Glomerular visceral epithelial cell (primary cell): ENCODE results near the gene SMIM41.
"Not testable (repeated sequence)": the region's sequence is repeated elsewhere in the genome, so short reads cannot be mapped to it uniquely, and the experiment has no call there.

Source experiments
- DNase-seq: peaks from one replicate; pipeline ENCODE4 v3.0.0-alpha.2; 2016; ENCODE audit errors: extremely low spot score

The SMIM41 gene

DNA sequence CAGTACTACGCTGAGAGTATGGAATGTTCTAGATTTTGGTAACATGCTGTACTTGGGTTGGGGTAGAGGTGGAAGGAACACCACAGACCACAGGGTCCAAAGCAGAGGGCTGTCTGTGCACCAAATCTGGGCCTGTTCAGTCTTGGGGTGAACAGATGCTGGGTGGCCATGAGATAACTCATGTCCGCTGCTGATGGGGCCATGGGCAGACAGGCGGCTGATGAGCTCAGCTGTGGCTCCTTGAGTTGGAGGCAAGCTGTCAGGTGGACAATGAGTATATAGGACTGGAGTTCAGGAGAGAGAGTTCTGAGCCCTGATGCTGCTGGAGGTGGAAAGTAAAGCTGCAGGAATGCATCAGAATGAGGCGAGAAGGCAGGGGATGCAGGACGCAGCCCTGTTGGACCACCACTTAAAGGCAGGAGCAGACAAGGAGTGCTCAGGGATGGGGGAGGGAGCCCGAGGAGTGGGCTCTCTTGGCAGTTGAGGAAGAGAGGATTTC, 6.2 kb downstream of the SMIM41 start:
- no peak for DNase-seq

DNA sequence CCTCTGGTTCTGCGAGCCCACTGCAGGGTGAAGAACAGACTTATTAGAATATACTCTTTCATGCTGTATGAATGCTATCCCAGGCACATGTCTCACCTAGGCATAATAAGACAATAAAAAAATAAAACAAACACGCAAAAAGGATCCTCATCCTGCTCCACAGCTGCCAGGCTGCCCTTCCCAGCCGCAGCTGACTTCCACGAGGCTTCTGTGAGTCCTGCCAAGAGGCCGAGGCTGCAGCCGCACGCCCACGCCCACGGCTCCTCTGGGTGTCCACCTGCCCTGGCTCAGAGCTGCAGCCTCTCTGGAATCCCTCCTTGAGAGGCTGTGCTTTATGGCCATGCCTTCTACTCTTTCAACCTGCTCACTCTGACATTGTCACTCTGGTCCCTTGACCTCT, 6.9 kb downstream of the SMIM41 start:
- DNase-seq, result no peak

DNA sequence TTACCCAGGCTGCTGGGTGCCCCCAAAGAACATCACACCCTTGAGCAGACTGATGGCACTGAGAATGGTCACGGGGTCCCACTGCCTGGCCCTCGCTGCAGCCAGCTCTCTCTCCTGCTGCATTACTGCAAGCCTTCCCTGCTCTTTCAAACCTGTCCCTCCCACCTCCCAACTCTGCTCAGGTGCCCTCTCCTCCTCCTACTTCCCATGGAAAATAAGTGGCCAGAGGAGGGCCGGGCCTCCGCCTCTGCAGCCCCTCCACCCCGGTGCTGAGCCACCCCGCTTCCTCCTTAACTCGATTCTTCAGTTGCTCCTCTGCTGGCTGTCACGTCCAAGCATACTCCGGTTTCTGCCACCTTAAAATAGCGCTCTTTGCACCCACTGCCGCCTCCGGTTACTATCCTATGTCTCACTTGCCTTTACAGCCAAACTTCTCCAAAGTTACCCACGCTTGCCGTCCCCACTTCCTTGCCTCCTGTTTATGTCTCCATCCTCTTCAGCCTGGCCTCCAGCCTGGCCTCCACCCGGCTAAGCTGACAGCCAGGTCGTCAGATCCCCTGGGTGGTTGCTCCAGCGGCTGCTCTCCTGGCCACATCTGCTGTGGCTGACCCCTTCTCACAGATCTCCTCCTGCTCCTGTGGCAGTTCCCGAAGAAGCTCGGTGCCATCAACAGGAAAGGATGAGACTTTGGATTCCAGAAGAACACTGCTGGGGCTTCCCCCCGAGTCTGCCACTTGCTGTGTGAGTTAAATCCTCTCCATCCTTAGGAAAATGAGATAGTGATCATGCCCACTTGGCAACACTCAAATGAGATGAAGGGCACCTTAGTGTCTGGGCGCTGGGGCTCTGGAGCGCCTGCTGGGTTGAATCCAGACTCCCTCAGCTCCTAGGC, 7.7 kb downstream of the SMIM41 start:
- DNase-seq, result no peak

DNA sequence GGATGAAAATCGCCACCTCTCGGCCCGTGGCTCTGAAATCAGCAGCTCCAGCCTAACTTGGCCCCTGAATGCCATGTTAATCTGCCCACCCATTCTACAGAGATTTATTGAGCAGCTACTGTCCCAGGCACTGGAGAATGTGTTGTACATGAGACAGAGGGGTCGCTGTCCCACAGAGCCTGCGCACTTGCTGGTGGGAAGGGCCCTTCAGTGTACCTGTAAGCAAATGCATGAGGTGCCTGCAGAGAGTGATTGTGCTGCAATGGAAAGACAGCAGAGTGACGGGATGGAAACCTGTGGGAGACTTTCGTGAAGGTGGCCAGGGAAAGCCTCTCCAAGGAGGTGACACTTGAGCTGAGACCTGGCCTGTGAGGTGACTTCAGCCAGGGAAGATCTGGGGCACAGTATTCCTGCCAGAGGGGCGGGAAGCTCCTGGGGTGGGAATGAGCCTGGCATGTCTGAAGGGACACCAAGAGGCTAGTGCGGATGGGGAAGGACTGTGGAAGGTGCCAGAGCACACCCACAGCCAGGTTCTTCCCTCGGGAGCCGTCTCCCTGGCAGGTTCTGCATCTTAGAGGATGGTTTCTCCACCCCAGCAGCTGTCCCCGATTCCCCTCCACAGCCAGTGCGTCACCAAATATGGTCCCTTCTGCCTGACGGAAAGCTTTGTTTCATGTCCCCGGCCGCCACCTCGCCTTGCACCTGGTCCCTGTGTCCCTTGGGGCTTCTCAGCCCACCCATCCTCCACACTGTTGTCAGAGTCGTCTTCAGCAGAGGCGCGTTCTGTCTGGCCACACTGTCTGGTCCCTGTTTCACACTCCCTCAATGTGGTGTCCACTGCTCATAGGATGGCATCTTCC, 8.7 kb downstream of the SMIM41 start:
- no peak for DNase-seq

DNA sequence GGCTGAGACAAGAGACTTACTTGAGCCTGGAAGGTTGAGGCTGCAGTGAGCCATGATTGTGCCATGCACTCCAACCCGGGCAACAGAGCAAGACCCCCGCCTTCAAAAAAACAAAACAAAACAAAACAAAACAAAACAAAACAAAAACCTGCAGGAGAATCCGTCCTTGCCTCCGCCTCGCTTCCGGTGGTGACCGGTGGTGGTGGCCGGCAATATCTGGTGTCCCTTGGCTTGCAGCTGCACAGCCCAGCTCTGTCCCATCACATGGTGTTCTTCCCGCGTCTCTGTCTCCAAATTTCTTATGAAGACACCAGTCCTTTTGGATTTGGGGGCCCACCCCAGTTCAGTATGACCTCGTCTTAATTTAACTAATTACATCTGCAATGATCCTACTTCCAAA, 10.0 kb downstream of the SMIM41 start:
- DNase-seq, result no peak

DNA sequence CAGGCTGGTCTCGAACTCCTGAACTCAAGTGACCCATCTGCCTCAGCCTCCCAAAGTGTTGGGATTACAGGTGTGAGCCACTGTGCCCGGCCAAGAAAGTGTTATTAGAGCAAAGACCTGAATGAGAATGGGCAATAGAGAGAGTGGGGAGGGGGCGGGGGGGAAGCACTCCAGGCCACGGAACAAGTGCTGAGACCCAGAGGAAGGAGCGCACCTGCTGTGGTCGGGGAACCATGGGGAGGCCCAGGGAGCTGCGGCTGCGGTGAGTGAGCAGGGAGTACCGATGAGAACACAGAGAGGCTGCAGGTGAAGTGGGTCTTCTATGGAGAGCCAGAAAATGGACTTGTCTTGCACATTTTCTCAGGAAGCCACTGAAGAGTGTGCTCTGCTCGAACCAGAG, 10.8 kb downstream of the SMIM41 start:
- no peak for DNase-seq

DNA sequence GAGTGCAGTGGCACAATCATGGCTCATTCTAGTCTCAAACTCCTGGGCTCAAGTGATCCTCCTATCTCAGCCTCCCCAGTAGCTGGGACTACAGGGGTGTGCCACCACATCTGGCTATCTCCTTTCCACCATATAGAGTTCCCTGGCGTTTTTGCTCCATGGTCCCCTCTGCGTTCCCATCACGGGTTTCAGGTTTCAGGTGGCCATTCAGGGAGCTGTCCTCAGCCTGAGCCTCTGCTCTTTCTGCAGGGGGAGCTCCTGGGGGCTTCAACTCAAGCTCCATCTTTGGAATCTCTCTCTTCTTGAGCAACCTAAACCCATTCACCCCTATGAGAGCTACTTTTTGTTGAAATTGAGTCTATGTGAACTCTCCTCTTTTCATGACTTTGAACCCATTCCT, 11.6 kb downstream of the SMIM41 start:
- no peak for DNase-seq

DNA sequence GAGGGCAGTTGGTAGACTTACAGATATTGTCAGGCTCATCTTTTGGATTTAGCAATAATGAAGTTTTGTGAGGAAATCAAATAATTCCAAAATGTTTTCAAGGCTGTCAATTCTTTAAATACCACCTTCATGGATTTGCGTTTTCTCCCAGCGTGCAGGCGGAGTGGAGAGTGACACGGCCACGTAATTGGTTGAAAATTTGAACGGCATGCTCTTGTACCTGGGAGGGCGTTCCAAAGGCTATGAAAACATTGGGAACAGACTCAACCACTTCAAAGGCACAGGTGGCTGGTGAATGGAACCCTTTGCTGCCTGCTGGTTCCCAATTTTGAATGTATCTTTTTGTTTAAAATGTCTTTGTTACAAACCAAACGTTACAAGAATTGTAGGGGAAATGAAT, 12.4 kb downstream of the SMIM41 start:
- DNase-seq, result no peak

DNA sequence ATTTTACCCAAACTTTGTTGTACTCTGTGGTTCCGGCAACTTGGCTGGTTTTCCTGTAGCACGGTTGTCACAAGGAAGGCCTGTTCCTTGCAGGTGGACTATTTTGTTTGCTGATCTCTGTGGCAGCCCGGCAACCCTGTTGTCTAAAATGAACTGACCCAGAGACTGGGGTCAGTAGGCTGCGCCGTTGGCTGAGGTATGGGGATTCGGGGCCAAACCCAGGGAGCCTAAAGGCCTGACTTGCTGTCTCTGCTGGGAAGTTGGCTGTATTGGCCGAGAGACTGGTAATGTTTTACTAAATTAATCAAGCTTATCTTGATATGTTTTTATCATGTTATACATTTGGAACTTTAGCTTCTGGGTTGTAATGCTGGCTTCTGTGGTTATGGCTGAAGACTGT, 13.8 kb downstream of the SMIM41 start:
- no peak for DNase-seq

DNA sequence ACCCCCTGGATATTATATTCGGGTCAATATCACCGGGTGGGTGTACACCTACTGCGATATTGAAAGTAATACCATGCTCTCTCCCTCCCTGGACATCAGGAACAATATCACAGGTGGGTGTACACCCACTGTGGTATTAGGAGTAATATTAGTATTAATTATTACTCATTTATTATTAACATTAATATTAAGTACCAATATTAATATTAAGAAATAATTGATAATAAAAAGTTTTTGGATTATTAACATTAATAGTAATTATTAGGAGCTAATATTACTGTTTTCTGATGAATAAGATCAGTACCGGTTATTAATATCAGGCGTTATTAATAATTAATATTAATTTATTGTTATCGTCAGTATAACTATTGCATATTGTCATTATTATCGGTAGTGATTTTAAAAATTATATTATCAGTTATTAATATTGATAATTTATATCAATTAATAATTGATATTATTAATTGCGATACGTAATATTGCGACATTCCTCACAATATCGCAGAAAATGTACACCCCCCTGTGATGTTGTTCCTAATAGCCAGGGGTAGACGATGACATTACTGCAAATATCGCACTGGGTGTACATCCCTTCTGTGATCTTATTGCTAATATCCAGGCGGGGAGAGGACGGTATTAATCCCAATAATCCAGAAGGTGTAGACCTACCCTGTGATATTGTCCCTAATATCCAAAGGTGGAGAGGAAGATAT, 17.0 kb downstream of the SMIM41 start:
- DNase-seq, result no peak

DNA sequence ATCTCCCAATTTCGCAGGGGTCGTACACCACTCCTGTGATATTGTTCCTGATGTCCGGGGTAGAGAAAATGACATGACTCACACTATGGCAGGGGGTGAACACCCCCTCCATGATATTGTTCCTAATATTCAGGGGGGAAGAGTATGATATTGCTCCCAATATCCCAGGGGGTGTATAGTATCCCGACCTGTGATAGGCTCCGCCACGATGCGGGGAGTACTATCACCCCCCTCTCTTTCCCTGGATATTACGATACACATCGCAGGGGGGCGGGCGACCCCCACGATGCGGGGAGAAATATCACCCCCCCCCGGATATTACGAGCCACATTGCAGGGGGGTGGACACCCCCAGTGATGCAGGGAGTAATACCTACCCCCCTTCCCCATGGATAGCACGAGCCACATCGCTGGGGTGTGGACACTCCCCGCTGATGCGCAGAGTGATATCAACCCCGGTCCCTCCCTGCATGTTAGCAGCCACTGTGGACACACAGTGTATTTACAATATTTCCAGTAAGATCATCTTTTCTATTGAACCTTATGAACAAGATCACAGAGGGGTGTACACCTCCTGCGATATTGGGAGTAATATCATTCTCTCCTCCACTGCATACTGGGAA, 17.7 kb downstream of the SMIM41 start:
- DNase-seq, result no peak

DNA sequence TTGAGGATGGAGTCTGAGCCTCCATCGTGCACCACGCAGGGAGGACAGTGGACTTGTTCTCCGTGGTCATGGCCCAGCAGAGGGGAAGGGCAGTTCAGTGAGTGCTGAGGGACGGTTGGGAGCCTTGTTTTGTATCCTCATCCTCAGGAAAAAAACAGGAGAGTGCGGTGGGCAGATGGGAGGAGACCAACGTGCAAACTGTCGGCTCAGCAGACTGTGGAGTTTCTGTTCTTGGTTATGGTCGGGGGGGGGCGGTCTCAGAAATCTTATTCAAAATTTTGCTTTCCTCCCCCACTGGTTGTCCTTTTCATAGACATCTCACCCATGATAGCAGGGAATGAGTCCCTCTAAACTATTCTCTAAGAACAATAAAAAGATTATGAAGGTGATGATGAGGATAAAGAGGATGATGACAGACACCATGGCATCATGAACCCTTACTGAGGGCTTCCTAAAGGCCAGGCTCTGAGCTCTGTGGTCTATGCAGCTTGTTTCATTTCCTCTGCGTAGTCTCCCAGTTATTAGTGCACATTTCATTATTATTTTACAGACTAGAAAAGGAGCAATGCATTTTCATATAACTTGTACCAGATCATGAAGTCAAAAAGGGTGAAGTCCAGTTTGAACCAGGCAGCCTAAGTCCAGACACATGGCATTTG, 25.1 kb downstream of the SMIM41 start:
- not testable (repeated sequence) for DNase-seq

DNA sequence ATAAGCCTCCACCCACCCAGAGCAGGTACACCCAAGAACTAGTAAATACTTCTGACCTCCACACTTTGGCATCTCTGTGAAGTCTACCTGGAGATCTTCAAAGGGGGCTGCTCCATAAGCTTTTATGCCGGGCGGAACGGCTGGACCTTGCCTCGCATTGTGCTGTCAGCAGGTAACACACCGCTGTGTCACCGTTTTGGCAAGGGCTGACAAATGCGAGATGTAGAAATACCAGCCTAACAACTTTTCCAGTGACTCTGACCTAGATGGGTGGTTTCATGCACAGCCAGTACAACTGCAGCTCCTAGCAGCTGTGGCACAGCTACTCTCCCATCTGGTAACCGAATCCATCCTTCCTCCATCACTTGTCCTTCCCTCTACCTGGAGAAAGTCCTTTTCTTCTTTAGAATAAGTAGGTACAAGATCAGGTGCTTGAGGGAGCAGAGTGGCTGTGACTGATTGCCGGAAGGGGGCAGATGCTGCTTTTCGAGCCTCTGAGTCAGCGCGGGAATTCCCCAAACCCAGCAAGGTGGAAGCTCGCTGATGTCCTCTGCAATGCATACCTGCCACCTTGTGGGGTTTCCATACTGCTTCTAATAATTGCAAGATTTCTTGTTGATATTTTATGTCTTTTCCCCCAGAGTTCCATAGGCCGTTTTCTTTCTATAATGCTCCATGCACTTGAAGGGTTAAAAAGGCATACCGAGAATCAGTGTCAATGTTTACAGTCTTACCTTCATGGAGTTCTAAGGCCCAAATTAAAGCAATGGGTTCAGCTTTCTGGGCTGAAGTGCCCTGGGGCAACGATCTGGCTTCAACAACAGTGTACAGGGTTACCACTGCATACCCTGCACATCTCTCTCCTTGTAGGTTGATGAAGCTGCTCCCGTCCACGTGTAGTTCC, 37.0 kb downstream of the SMIM41 start:
- peak; percentile 53 for DNase-seq

DNA sequence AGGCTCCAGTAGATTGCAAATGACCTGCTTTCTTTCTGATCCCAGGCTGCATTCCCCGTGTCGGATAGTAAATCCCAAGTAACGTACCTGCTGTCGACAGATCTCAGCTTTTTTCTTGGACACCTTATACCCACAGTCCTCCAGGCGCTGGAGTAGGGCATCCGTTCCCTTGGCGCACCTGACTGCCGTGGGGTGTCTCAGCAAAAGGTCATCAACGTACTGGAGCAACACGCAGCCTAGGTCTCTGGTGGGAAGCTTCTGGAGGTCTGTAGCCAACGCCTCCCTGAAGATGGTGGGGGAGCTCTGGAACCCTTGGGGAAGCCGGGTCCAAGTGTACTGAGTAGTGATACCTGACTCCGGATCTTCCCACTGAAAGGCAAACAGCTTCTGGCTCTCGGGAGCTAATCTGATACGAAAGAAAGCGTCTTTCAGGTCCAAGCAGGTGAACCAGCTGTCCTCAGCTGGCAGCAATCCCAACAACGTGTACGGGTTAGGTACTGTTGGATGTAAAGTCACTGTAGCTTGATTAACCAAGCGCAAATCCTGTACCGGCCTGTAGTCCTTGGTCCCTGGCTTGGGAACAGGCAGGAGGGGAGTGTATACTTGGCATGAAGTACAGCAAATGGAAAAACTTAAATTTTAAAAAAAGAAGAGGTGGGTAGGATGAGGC, 38.4 kb downstream of the SMIM41 start:
- peak; percentile 49 for DNase-seq

DNA sequence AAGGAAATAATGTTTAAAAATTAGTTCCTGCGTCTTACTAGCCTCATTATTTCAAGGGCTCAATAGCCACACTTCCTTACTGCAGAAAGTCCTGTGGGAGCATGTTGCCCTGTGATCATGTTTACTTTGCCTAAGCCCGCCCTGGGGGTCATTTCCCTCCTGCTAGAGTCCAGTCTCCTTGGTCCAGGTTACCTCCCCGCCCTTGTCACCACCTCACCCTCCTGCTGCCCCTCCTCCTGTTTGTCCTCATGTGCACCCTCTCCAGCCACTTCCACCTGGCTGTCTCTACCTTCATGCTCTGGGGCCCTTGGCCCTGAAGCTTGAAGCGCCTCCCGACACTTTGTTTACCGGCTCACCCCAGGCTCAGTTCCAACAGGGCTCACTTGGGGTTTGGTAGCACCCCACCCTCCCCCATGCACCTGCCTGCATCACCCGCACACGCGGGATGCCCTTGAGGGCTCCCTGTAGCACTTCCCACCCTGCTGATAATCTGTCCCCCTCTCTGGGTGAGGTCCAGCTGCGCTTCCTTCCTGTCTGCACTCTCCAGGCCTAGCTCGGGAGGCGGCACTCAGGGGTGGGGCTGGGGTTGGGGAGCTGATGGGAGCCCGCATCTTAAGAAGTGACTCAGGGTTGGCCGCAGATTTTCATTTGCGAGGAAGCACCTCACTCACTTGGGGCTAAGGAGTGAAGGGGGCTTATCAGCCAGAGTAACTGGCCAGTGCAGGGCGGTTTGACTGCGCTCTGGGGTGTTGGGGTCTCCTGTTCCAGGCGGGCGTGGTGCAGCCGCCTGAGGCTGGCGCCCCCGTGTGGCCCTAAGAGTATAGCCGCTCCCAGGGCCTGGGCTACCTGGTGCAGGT, 40.1 kb downstream of the SMIM41 start:
- peak; percentile 53 for DNase-seq

DNA sequence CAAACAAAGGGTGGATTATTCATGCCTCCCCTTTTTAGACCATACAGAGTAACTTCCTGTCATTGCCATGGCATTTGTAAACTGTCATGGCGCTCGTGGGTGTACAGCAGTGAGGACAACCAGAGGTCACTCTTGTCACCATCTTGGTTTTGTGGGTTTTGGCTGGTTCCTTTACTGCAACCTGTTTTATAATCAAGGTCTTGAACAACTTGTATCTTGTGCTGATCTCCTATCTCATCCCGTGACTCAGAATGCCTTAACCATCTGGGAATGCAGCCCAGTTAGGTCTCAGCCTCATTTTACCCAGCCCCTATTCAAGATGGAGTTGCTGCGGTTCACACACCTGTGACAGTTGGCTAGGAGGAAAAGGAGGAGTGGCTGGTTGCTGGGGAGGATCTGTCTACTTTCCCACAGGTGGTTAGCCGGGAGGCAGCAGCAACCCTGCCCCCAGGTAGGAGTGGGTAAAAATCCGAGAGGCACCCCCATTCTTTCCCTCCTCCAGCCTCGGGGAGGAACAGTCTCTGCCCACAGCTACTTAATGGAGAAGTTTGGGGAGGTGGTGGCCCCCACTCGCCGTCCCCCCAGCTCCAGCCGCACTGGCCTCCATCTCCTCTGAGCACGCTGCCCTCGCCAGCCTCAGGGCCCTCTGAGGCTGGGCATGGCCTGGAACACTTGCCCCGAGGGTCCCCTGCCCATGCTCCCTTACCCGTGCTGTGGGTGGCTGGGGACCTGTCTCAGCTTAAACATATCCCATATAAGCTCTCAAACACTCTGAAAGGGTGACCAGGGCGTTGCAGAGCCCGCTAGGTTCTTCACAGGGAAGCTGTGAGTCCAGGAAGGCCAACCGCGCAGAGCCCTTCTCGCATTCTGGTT, 41.7 kb downstream of the SMIM41 start:
- DNase-seq, result no peak

DNA sequence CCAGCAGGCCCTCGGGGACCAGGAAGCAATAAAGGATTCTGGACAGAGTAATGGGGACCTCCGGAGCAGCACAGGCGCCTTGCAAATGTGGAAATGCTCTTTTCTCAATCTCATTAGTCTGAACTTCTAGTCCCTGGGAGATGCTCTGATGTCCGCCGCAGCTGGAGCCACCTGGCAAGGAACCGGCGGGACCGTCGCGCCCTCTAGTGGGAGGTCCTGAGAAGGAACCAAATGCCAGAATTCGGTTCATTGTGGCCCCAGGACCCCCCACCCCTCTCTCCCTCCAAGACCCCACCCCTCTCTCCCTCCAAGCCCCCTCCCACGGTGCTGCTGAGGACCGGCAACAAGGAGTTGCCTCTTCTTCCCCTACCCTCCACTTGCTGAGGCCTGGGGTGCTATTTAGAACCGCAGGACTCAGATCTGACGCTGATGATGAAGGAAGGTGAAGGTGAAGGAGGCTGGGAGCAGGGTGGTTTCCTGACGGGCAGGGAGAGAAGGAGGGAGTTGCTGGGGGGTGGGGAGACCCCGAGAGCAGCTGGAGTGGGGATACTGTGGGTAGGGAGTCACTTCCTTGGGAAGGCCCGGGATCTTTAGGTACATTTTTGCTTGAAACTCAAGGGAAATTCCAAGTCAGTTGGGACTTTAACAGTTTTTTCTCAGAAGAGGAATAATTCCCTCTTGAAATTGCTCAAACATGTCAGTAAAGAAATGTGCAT, 42.5 kb downstream of the SMIM41 start:
- DNase-seq, result peak; percentile 46
